ENCODE measurements around the gene SOX6. TPM values are rescaled to one million over a fixed set of nuclear protein-coding genes. Genes with fewer than 3 reads are reported as not detected.

SOX6 gene
- total RNA-seq, 1 experiment from 2014 or later, result 5.1 TPM

DNA sequence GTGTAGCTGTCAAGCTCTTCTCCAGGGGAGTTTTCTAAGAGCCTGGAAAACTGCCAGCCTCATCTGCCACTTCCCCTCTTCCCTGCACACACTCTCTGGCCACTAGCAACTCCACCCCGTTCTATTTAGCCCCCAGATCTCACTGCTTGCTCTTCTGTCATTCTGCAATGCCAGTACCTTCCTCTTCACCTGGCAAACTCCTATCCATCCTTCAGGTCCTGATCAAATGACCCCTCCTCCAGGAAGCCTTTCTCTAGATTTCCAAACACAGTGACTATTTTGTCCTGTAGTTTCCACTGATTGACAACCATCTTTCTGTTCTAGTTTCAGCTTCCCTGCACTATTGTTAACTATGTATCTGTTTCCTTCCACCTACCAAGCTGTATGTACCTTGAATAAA lies 437.7 kb downstream of the SOX6 start:
- Histone ChIP-seq H3K4me3 (no peak overlapping the region), H3K27ac (no peak overlapping the region), H4K20me1 (ENCODE audit: insufficient read depth) (no peaks in the 10 kb centered on the region), H3K36me3 (ENCODE audit: low read depth) (no peaks in the 10 kb centered on the region), H3K4me2 (no peak overlapping the region), H2AFZ (no peak overlapping the region), H3K9me2 (ENCODE audit: insufficient read depth) (no peaks in the 10 kb centered on the region), H3K4me1 (replicated peaks; ENCODE audit: insufficient read depth) (no peaks in the 10 kb centered on the region), H3K9me3 (ENCODE audit: insufficient read depth, low read depth) (no peaks in the 10 kb centered on the region), H3K79me2 (ENCODE audit: low read depth) (no peaks in the 10 kb centered on the region), H3K27me3 (ENCODE audit: insufficient read depth, low read depth) (no peaks in the 10 kb centered on the region), H3F3A (ENCODE audit: insufficient read depth, low read depth) (no peaks in the 10 kb centered on the region)
- no TSS peak for BruUV-seq (replicated peaks)
- POLR2A ChIA-PET (ENCODE audit: unreplicated experiment), result no interaction called here
- no peak for DNase-seq
- TF ChIP-seq, protein P1, sequence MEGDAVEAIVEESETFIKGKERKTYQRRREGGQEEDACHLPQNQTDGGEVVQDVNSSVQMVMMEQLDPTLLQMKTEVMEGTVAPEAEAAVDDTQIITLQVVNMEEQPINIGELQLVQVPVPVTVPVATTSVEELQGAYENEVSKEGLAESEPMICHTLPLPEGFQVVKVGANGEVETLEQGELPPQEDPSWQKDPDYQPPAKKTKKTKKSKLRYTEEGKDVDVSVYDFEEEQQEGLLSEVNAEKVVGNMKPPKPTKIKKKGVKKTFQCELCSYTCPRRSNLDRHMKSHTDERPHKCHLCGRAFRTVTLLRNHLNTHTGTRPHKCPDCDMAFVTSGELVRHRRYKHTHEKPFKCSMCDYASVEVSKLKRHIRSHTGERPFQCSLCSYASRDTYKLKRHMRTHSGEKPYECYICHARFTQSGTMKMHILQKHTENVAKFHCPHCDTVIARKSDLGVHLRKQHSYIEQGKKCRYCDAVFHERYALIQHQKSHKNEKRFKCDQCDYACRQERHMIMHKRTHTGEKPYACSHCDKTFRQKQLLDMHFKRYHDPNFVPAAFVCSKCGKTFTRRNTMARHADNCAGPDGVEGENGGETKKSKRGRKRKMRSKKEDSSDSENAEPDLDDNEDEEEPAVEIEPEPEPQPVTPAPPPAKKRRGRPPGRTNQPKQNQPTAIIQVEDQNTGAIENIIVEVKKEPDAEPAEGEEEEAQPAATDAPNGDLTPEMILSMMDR (conservative IDR thresholded peaks at IDR 0.05), result no peak
- TF ChIP-seq EZH2 (IDR thresholded peaks at IDR 0.05; ENCODE audit: low read depth), result no peak
- CTCF ChIA-PET, result no interaction called here
- intact Hi-C loops (cut with micrococcal nuclease; ENCODE audit: unreplicated experiment), result no loop called here

DNA sequence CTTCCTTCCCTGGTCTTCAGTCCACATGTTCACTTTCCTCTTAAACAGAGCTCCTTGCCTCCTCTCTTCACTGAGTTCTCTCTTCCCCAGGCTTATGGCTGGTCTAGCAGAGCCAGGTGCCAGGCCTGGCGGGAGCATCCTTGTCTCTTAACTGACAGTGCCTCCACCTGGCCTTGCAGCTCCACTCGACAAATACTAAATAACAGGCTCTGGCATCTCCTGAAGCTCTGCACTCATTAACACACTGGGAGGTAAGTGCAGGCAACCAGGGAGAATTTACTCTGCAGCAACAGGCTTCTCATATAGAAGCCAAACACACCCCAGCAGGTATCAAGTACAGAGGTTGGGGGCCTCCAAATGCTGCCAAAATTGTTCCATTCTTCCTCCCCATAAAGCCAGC lies 438.1 kb downstream of the SOX6 start:
- no TSS peak for BruUV-seq (replicated peaks)
- intact Hi-C loops (cut with micrococcal nuclease; ENCODE audit: unreplicated experiment), result no loop called here
- H3K4me1 ChIP-seq (replicated peaks; ENCODE audit: insufficient read depth), result no peaks in the 10 kb centered on the region
- no peaks in the 10 kb centered on the region for H3F3A ChIP-seq (ENCODE audit: insufficient read depth, low read depth)
- no peaks in the 10 kb centered on the region for H4K20me1 ChIP-seq (ENCODE audit: insufficient read depth)
- H2AFZ ChIP-seq, result no peak overlapping the region
- H3K27me3 ChIP-seq (ENCODE audit: insufficient read depth, low read depth), result no peaks in the 10 kb centered on the region
- no peak overlapping the region for H3K4me2 ChIP-seq
- H3K27ac ChIP-seq, result no peak overlapping the region
- no peak overlapping the region for H3K4me3 ChIP-seq
- no peak for DNase-seq
- no peaks in the 10 kb centered on the region for H3K9me2 ChIP-seq (ENCODE audit: insufficient read depth)
- POLR2A ChIA-PET (ENCODE audit: unreplicated experiment), result no interaction called here
- no peaks in the 10 kb centered on the region for H3K79me2 ChIP-seq (ENCODE audit: low read depth)
- TF ChIP-seq EZH2 (IDR thresholded peaks at IDR 0.05; ENCODE audit: low read depth), result no peak
- TF ChIP-seq, protein P1 (conservative IDR thresholded peaks at IDR 0.05), result no peak
- no peaks in the 10 kb centered on the region for H3K9me3 ChIP-seq (ENCODE audit: insufficient read depth, low read depth)
- CTCF ChIA-PET, result no interaction called here
- H3K36me3 ChIP-seq (ENCODE audit: low read depth), result no peaks in the 10 kb centered on the region
